Liver (tissue), 9 donors: ENCODE results near the gene DGKA. TPM values are rescaled to one million over a fixed set of nuclear protein-coding genes. Genes with fewer than 3 reads are reported as not detected.
"Not testable (repeated sequence)": the region's sequence is repeated elsewhere in the genome, so short reads cannot be mapped to it uniquely, and the experiment has no call there.

ENCODE experiments used
- DNase-seq: peaks from one replicate; pipeline ENCODE4 v3.0.0-alpha.2; 2017; ENCODE audit warnings: low spot score
- H3K27ac ChIP-seq, 2 donors: one replicate each; pipeline ENCODE4 v1.7.0; 2013; ENCODE audit warnings: inconsistent platforms in 2 of 2, low read length in 2 of 2, control low read depth in 1 of 2, low read depth in 1 of 2, mild to moderate bottlenecking in 1 of 2
- H3K27me3 ChIP-seq, 4 donors: one replicate each; pipeline versions ENCODE4 v1.6.1 to v1.7.0; 2013; ENCODE audit warnings: low read length in 3 of 4, inconsistent platforms in 1 of 4, mild to moderate bottlenecking in 1 of 4, moderate library complexity in 1 of 4; ENCODE audit not compliant: control insufficient read depth in 4 of 4, insufficient read depth in 4 of 4
- H3K36me3 ChIP-seq, 4 donors: one replicate each; pipeline versions ENCODE4 v1.6.1 to v1.7.0; 2013; ENCODE audit warnings: low read length in 3 of 4, mild to moderate bottlenecking in 3 of 4, low read depth in 1 of 4, moderate library complexity in 1 of 4; ENCODE audit not compliant: control insufficient read depth in 4 of 4, insufficient read depth in 3 of 4
- H3K4me1 ChIP-seq, 4 donors: one replicate each; pipeline versions ENCODE4 v1.6.1 to v1.7.0; 2013; ENCODE audit warnings: low read length in 3 of 4, mild to moderate bottlenecking in 3 of 4, moderate library complexity in 1 of 4; ENCODE audit not compliant: control insufficient read depth in 4 of 4, insufficient read depth in 4 of 4
- H3K4me3 ChIP-seq, 3 donors: one replicate each; pipeline versions ENCODE4 v1.6.1 to v1.7.0; 2013; ENCODE audit warnings: low read length in 3 of 3, control low read depth in 1 of 3, low read depth in 1 of 3, mild to moderate bottlenecking in 1 of 3
- H3K9ac ChIP-seq, 2 donors: one replicate each; pipeline ENCODE4 v1.7.0; 2013; ENCODE audit warnings: low read length in 2 of 2, mild to moderate bottlenecking in 2 of 2, moderate library complexity in 2 of 2, control low read depth in 1 of 2, low read depth in 1 of 2
- H3K9me3 ChIP-seq, 4 donors: one replicate each; pipeline versions ENCODE4 v1.6.1 to v1.7.0; 2013; ENCODE audit warnings: low read length in 3 of 4; ENCODE audit not compliant: control insufficient read depth in 4 of 4
- ATF3 ChIP-seq: IDR thresholded peaks from 2 replicates; pipeline ENCODE4 v1.6.1; 2016; ENCODE audit warnings: antibody characterized with exemption
- CTCF ChIP-seq: fragments of 150-350 bp; IDR thresholded peaks from 2 replicates; pipeline ENCODE4 v1.5.1; 2017; ENCODE audit warnings: improper control_type of control experiment, low read depth, low read length; ENCODE audit not compliant: missing input control
- EGR1 ChIP-seq, 2 donors: IDR thresholded peaks; 2 replicates each; pipeline ENCODE4 v1.6.1; 2016 to 2018; ENCODE audit warnings: antibody characterized with exemption in 2 of 2, low read depth in 2 of 2
- FOXA1 ChIP-seq: IDR thresholded peaks from 2 replicates; pipeline ENCODE4 v1.6.1; 2016; ENCODE audit warnings: antibody characterized with exemption
- FOXA2 ChIP-seq: IDR thresholded peaks from 2 replicates; pipeline ENCODE4 v1.6.1; 2016; ENCODE audit warnings: antibody characterized with exemption
- GABPA ChIP-seq, 2 donors: IDR thresholded peaks in 1 of 2; conservative IDR thresholded peaks in 1 of 2; 2 replicates each; pipeline ENCODE4 v1.6.1; 2016; ENCODE audit warnings: antibody characterized with exemption in 2 of 2, mild to moderate bottlenecking in 1 of 2, moderate library complexity in 1 of 2
- HNF4A ChIP-seq, 2 donors: conservative IDR thresholded peaks; 2 replicates each; pipeline ENCODE4 v1.6.1; 2016; ENCODE audit warnings: antibody characterized with exemption in 2 of 2, mild to moderate bottlenecking in 2 of 2
- HNF4G ChIP-seq: IDR thresholded peaks from 2 replicates; pipeline ENCODE4 v1.6.1; 2016; ENCODE audit warnings: antibody characterized with exemption
- JUND ChIP-seq, 2 donors: IDR thresholded peaks; 2 replicates each; pipeline ENCODE4 v1.6.1; 2016; ENCODE audit warnings: antibody characterized with exemption in 2 of 2
- MAX ChIP-seq: IDR thresholded peaks from 2 replicates; pipeline ENCODE4 v1.6.1; 2016; ENCODE audit warnings: antibody characterized with exemption
- NR2F2 ChIP-seq: IDR thresholded peaks from 2 replicates; pipeline ENCODE4 v1.6.1; 2016; ENCODE audit warnings: antibody characterized with exemption
- RAD21 ChIP-seq, 2 donors: IDR thresholded peaks; 2 replicates each; pipeline ENCODE4 v1.6.1; 2016; ENCODE audit warnings: antibody characterized with exemption in 2 of 2, mild to moderate bottlenecking in 2 of 2
- REST ChIP-seq: IDR thresholded peaks from 2 replicates; pipeline ENCODE4 v1.6.1; 2016; ENCODE audit warnings: antibody characterized with exemption, mild to moderate bottlenecking
- RXRA ChIP-seq, 2 donors: IDR thresholded peaks; 2 replicates each; pipeline ENCODE4 v1.6.1; 2017 to 2018; ENCODE audit warnings: antibody characterized with exemption in 2 of 2, mild to moderate bottlenecking in 1 of 2
- SP1 ChIP-seq: IDR thresholded peaks from 2 replicates; pipeline ENCODE4 v1.6.1; 2018; ENCODE audit warnings: antibody characterized with exemption, mild to moderate bottlenecking
- TAF1 ChIP-seq: conservative IDR thresholded peaks from 2 replicates; pipeline ENCODE4 v1.6.1; 2016; ENCODE audit warnings: antibody characterized with exemption, mild to moderate bottlenecking
- YY1 ChIP-seq: IDR thresholded peaks from 2 replicates; pipeline ENCODE4 v1.6.1; 2016; ENCODE audit warnings: antibody characterized with exemption, mild to moderate bottlenecking
- WGBS: extraction: QIAGEN DNeasy Blood & Tissue Kit; methylation state at CpG from one replicate; pipeline ENCODE4 v1.1.7; 2013; 5-methylcytosine and 5-hydroxymethylcytosine counted together
- polyA plus RNA-seq, 2 donors: library from polyadenylated mRNA; stranded (reverse) in 1 of 2; unstranded in 1 of 2; fragments of 200-250 nt in 1 of 2; fragments of >200 nt in 1 of 2; fragmentation: Nextera tagmentation in 1 of 2; extraction: Ambion mirVana in 1 of 2; gene quantifications; one replicate each; pipeline versions ENCODE4 v1.2.1 to v1.2.3, GENCODE V29; 2013 to 2015
- total RNA-seq, 2 donors: library from RNA; depleted of rRNA; stranded (reverse); fragments of >200 nt; gene quantifications; one replicate each; pipeline ENCODE4 v1.2.3, GENCODE V29; 2014
- donor health status: healthy.
- donor health status: healthy.
- donor health status: healthy.
- donor health status: healthy.
- donor health status: healthy.

The DGKA gene
- total and polyA plus RNA-seq, 4 donors: 2.1 to 10.5 (median 5.1) TPM

- Histone ChIP-seq H3K4me3 (no peak overlapping the region), H3K27me3 (no peaks in the 10 kb centered on the region), H3K9me3 (no peaks in the 10 kb centered on the region), H3K27ac (no peak overlapping the region), H3K36me3 (peaks cover 3 to 13% (median 8%) of the 10 kb centered on the region in 4 donors), H3K4me1 (peaks cover 6 to 20% (median 12%) of the 10 kb centered on the region in 4 donors), H3K9ac (no peak overlapping the region)
- TF ChIP-seq RAD21 (IDR thresholded peaks at IDR 0.05) (no peak), RXRA (IDR thresholded peaks at IDR 0.05) (no peak), MAX (no peak), HNF4G (no peak), ATF3 (no peak), NR2F2 (no peak), FOXA1 (no peak), CTCF (no peak), TAF1 (no peak), REST (no peak), JUND (IDR thresholded peaks at IDR 0.05) (no peak)
- DNase-seq: no peak
- 89% methylated on average over 3 of the region's 3 CpGs for WGBS
Measured at GRCh38 chr12:55979069-55979468, 48.1 kb downstream of the DGKA start.

GRCh38 chr12:55981882-55982281 is 50.9 kb downstream of the DGKA start:
- peaks cover 7 to 28% (median 15%) of the 10 kb centered on the region in 4 donors for H3K36me3 ChIP-seq
- not testable (repeated sequence) for DNase-seq, H3K4me3 ChIP-seq, H3K9me3 ChIP-seq, H3K4me1 ChIP-seq, H3K27me3 ChIP-seq, H3K9ac ChIP-seq, H3K27ac ChIP-seq
- peak in 1 of 2 donors; percentile 20 for TF ChIP-seq JUND (IDR thresholded peaks at IDR 0.05)
- WGBS: 72% methylated on average over 5 of the region's 5 CpGs

- peaks cover 0 to 1% (median 0%) of the 10 kb centered on the region in 4 donors for H3K4me1 ChIP-seq
- H3K27me3 ChIP-seq: no peaks in the 10 kb centered on the region
- H3K9me3 ChIP-seq: no peaks in the 10 kb centered on the region
- H3K27ac ChIP-seq: no peak overlapping the region
- peaks cover 9 to 31% (median 18%) of the 10 kb centered on the region in 4 donors for H3K36me3 ChIP-seq
- no peak overlapping the region for H3K9ac ChIP-seq
- WGBS: 83% methylated on average over 3 of the region's 3 CpGs
- H3K4me3 ChIP-seq: no peak overlapping the region
- no peak for DNase-seq
- TF ChIP-seq EGR1 (IDR thresholded peaks at IDR 0.05; ENCODE audit: low read depth in 2 of 2) (no peak), RXRA (IDR thresholded peaks at IDR 0.05) (no peak), TAF1 (no peak), FOXA2 (no peak), GABPA (IDR thresholded peaks at IDR 0.05 in 1 of 2, conservative IDR thresholded peaks at IDR 0.05 in 1 of 2) (no peak), SP1 (no peak), JUND (IDR thresholded peaks at IDR 0.05) (no peak), FOXA1 (no peak), NR2F2 (no peak), ATF3 (no peak), MAX (no peak), CTCF (no peak), YY1 (no peak), HNF4A (conservative IDR thresholded peaks at IDR 0.05) (no peak)
Measured at GRCh38 chr12:55982319-55982936, 51.5 kb downstream of the DGKA start.
